Upper lobe of right lung (tissue), 1 donor: ENCODE measurements around the gene NRSN2. TPM values are rescaled to one million over a fixed set of nuclear protein-coding genes. Genes with fewer than 3 reads are reported as not detected.

Experiments
- ATAC-seq: fragments of 200-7000 bp; cut with Tn5 transposase; one replicate; pipeline ENCODE4 v1.9.1; 2020; ENCODE audit warnings: mild to moderate bottlenecking, moderate library complexity
- DNase-seq: peaks from one replicate; pipeline ENCODE4 v3.0.0-alpha.2; 2020
- H3K27ac ChIP-seq: fragments of 200-600 bp; one replicate; pipeline ENCODE4 v1.8.0; 2022
- H3K27me3 ChIP-seq: fragments of 200-600 bp; one replicate; pipeline ENCODE4 v1.8.0; 2022; ENCODE audit warnings: mild to moderate bottlenecking
- H3K36me3 ChIP-seq: fragments of 200-600 bp; one replicate; pipeline ENCODE4 v1.8.0; 2022
- H3K4me1 ChIP-seq: fragments of 200-600 bp; one replicate; pipeline ENCODE4 v1.8.0; 2022
- H3K4me3 ChIP-seq: fragments of 200-600 bp; one replicate; pipeline ENCODE4 v1.8.0; 2022; ENCODE audit warnings: mild to moderate bottlenecking
- H3K9me3 ChIP-seq: fragments of 200-600 bp; one replicate; pipeline ENCODE4 v1.8.0; 2022
- CTCF ChIP-seq: fragments of 200-600 bp; IDR thresholded peaks from one replicate; pipeline ENCODE4 v1.8.0; 2022; ENCODE audit warnings: antibody characterized with exemption
- intact Hi-C: fragments of 100-400 bp; cut with DNase I; formaldehyde crosslinking; loops from one replicate; pipeline ENCODE4 v1.11.0; 2022
- total RNA-seq: library from RNA; stranded (reverse); fragmentation: NEBNext Ultra II Directional; extraction: Animal tissue kit (Norgen Biotek cat#: 25700); gene quantifications from one replicate; pipeline ENCODE4 v1.2.1, GENCODE V29; 2021
- donor health status: DM: no; HTN: yes; CAD: no; lungs with severe emphysema.

NRSN2 gene
- total RNA-seq, 1 donor from 2014 or later, result 19.9 TPM

- Histone ChIP-seq H3K27me3 (no peaks in the 10 kb centered on the region), H3K36me3 (no peaks in the 10 kb centered on the region), H3K27ac (peak overlapping the region; percentile 92), H3K4me1 (peaks cover 21% of the 10 kb centered on the region), H3K9me3 (no peaks in the 10 kb centered on the region), H3K4me3 (peak overlapping the region; percentile 60)
- ATAC-seq, result no peak
- TF ChIP-seq CTCF, result no peak
- DNase-seq, result no peak
- intact Hi-C loops, result no loop called here
Measured at GRCh38 chr20:310645-311044, 36.3 kb upstream of the NRSN2 start.

- Histone ChIP-seq H3K27ac (no peak overlapping the region), H3K27me3 (no peaks in the 10 kb centered on the region), H3K36me3 (no peaks in the 10 kb centered on the region), H3K9me3 (no peaks in the 10 kb centered on the region), H3K4me3 (no peak overlapping the region), H3K4me1 (peaks cover 21% of the 10 kb centered on the region)
- intact Hi-C loops, result no loop called here
- DNase-seq, result no peak
- TF ChIP-seq CTCF, result no peak
- no peak for ATAC-seq
Measured at GRCh38 chr20:311609-312008, 35.3 kb upstream of the NRSN2 start.

GRCh38 chr20:312067-312466 is 34.8 kb upstream of the NRSN2 start:
- TF ChIP-seq CTCF, result no peak
- Histone ChIP-seq H3K36me3 (no peaks in the 10 kb centered on the region), H3K4me3 (no peak overlapping the region), H3K9me3 (no peaks in the 10 kb centered on the region), H3K4me1 (peaks cover 21% of the 10 kb centered on the region), H3K27me3 (no peaks in the 10 kb centered on the region), H3K27ac (no peak overlapping the region)
- DNase-seq (no peak), ATAC-seq (no peak)
- intact Hi-C loops, result no loop called here

GRCh38 chr20:312866-313265 is 34.0 kb upstream of the NRSN2 start:
- no peak overlapping the region for H3K4me3 ChIP-seq
- DNase-seq (no peak), ATAC-seq (no peak)
- H3K4me1 ChIP-seq, result peaks cover 21% of the 10 kb centered on the region
- TF ChIP-seq CTCF, result no peak
- H3K27ac ChIP-seq, result no peak overlapping the region
- H3K36me3 ChIP-seq, result no peaks in the 10 kb centered on the region
- no peaks in the 10 kb centered on the region for H3K27me3 ChIP-seq
- no peaks in the 10 kb centered on the region for H3K9me3 ChIP-seq
- intact Hi-C loops, result no loop called here

- ATAC-seq (no peak), DNase-seq (no peak)
- Histone ChIP-seq H3K9me3 (no peaks in the 10 kb centered on the region), H3K4me1 (peaks cover 20% of the 10 kb centered on the region), H3K4me3 (no peak overlapping the region), H3K27ac (no peak overlapping the region), H3K36me3 (no peaks in the 10 kb centered on the region), H3K27me3 (no peaks in the 10 kb centered on the region)
- TF ChIP-seq CTCF, result no peak
- intact Hi-C loops, result no loop called here
Measured at GRCh38 chr20:313402-313801, 33.5 kb upstream of the NRSN2 start.

- Histone ChIP-seq H3K4me1 (peaks cover 14% of the 10 kb centered on the region), H3K9me3 (no peaks in the 10 kb centered on the region), H3K27me3 (no peaks in the 10 kb centered on the region), H3K27ac (no peak overlapping the region), H3K4me3 (no peak overlapping the region), H3K36me3 (no peaks in the 10 kb centered on the region)
- DNase-seq, result no peak
- no peak for TF ChIP-seq CTCF
- intact Hi-C loops, result no loop called here
- ATAC-seq, result no peak
Measured at GRCh38 chr20:313948-314347, 33.0 kb upstream of the NRSN2 start.
